Stimulated activated CD4-positive, alpha-beta T cell treated with anti-CD3 and anti-CD28 coated beads, TNF-alpha, amount 100 ng/mL, for 24 hours (primary cell): ENCODE measurements around the gene NME7.

Source experiments
- DNase-seq, 3 experiments: peaks; one replicate each; pipeline ENCODE4 v3.0.0-alpha.2; 2020; ENCODE audit warnings: low read depth in 3 of 3

The NME7 gene

GRCh38 chr1:169155675-169156074 lies 211.9 kb downstream of the NME7 start:
- no peak for DNase-seq

GRCh38 chr1:169151338-169151837 lies 216.2 kb downstream of the NME7 start:
- DNase-seq, result no peak

- no peak for DNase-seq
Measured at GRCh38 chr1:169150641-169151337, 216.8 kb downstream of the NME7 start.

- no peak for DNase-seq
Measured at GRCh38 chr1:169149555-169150286, 217.9 kb downstream of the NME7 start.

- DNase-seq, result no peak
Measured at GRCh38 chr1:169148472-169149252, 218.9 kb downstream of the NME7 start.

- no peak for DNase-seq
Measured at GRCh38 chr1:169146576-169147214, 220.9 kb downstream of the NME7 start.

- DNase-seq, result no peak
Measured at GRCh38 chr1:169144941-169145626, 222.5 kb downstream of the NME7 start.

- DNase-seq, result no peak
Measured at GRCh38 chr1:169143984-169144383, 223.6 kb downstream of the NME7 start.

GRCh38 chr1:169143346-169143745 lies 224.3 kb downstream of the NME7 start:
- DNase-seq, result no peak

GRCh38 chr1:169142129-169142528 lies 225.5 kb downstream of the NME7 start:
- no peak for DNase-seq

- DNase-seq, result no peak
Measured at GRCh38 chr1:169141356-169141755, 226.2 kb downstream of the NME7 start.

GRCh38 chr1:169138866-169139670 lies 228.5 kb downstream of the NME7 start:
- DNase-seq, result no peak

- DNase-seq, result no peak
Measured at GRCh38 chr1:169137357-169137756, 230.2 kb downstream of the NME7 start.

GRCh38 chr1:169133801-169134502 lies 233.6 kb downstream of the NME7 start:
- DNase-seq, result no peak

GRCh38 chr1:169133228-169133576 lies 234.4 kb downstream of the NME7 start:
- DNase-seq, result no peak

GRCh38 chr1:169132512-169133227 lies 234.9 kb downstream of the NME7 start:
- DNase-seq, result no peak

GRCh38 chr1:169130683-169131082 lies 236.9 kb downstream of the NME7 start:
- DNase-seq, result no peak

- no peak for DNase-seq
Measured at GRCh38 chr1:169129109-169129784, 238.3 kb downstream of the NME7 start.

- no peak for DNase-seq
Measured at GRCh38 chr1:169128562-169128961, 239.0 kb downstream of the NME7 start.
